ENCODE measurements around the gene UBL4A. TPM values are rescaled to one million over a fixed set of nuclear protein-coding genes. Genes with fewer than 3 reads are reported as not detected.

UBL4A gene
- total RNA-seq, 4 donors from 2014 or later: 20.6 to 45.9 (median 34.6) TPM

DNA sequence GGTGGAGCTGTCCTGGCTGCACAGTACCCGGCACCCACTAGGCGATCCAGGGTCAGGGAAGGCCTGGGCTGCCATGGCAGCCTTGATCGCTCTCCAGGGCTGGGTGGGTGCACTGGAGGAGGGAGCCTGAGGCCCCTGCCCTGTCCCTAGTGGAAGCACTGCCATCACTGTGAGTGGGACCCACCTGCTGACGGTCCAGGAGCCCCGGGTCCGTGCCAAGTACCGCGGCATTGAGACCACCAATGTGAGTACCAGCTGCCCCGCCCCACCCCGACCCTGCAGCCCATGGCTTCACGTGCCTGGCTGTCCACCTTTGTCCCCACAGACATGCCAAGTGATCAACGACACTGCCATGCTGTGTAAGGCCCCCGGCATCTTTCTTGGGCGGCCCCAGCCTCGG lies 19.5 kb downstream of the UBL4A start:
- Histone ChIP-seq H3K9me3 (no peaks in the 10 kb centered on the region), H3K27me3 (no peaks in the 10 kb centered on the region), H3K4me3 (no peak overlapping the region), H3K36me3 (peaks cover 0 to 19% (median 0%) of the 10 kb centered on the region in 3 donors), H3K27ac (no peak overlapping the region), H3K4me1 (no peaks in the 10 kb centered on the region)
- TF ChIP-seq POLR2A (IDR thresholded peaks at IDR 0.05): no peak
- TF ChIP-seq, protein P1, sequence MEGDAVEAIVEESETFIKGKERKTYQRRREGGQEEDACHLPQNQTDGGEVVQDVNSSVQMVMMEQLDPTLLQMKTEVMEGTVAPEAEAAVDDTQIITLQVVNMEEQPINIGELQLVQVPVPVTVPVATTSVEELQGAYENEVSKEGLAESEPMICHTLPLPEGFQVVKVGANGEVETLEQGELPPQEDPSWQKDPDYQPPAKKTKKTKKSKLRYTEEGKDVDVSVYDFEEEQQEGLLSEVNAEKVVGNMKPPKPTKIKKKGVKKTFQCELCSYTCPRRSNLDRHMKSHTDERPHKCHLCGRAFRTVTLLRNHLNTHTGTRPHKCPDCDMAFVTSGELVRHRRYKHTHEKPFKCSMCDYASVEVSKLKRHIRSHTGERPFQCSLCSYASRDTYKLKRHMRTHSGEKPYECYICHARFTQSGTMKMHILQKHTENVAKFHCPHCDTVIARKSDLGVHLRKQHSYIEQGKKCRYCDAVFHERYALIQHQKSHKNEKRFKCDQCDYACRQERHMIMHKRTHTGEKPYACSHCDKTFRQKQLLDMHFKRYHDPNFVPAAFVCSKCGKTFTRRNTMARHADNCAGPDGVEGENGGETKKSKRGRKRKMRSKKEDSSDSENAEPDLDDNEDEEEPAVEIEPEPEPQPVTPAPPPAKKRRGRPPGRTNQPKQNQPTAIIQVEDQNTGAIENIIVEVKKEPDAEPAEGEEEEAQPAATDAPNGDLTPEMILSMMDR (IDR thresholded peaks at IDR 0.05): no peak
- no peak for DNase-seq

DNA sequence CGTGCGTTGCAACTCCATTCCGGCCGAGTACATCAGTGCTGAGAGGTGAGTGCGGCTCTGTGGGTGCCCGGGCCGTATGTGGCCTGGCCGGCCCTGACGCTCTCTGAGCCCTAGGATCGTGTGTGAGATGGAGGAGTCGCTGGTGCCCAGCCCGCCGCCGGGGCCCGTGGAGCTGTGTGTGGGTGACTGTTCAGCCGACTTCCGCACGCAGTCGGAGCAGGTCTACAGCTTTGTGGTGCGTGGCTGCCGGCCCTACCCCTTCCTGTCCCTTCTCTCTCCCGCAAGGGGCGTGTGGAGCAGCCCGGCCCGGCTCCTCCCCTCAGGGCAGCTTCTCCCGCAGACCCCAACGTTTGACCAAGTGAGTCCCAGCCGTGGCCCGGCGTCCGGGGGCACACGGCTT lies 20.4 kb downstream of the UBL4A start:
- DNase-seq: no peak
- peaks cover 0 to 19% (median 0%) of the 10 kb centered on the region in 3 donors for H3K36me3 ChIP-seq
- no peaks in the 10 kb centered on the region for H3K27me3 ChIP-seq
- no peak overlapping the region for H3K27ac ChIP-seq
- no peaks in the 10 kb centered on the region for H3K9me3 ChIP-seq
- H3K4me1 ChIP-seq: no peaks in the 10 kb centered on the region
- H3K4me3 ChIP-seq: no peak overlapping the region
- TF ChIP-seq, protein P1 (IDR thresholded peaks at IDR 0.05): no peak
- TF ChIP-seq POLR2A (IDR thresholded peaks at IDR 0.05): no peak

DNA sequence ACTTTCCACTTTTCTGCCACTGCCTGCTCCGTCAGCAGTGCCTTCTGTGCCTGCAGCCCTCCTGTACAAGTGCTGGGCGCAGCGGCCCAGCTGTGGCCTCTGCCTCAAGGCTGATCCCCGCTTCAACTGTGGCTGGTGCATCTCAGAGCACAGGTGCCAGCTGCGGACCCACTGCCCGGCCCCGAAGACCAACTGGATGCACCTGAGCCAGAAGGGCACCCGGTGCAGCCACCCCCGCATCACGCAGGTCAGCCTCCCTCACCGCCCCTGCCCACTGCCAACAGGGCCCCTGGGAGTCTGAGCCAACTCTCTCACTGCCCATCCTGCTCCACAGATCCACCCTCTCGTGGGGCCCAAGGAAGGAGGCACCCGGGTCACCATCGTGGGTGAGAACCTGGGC lies 20.8 kb downstream of the UBL4A start:
- no peaks in the 10 kb centered on the region for H3K27me3 ChIP-seq
- H3K27ac ChIP-seq: no peak overlapping the region
- H3K4me1 ChIP-seq: no peaks in the 10 kb centered on the region
- H3K4me3 ChIP-seq: no peak overlapping the region
- DNase-seq: no peak
- no peak for TF ChIP-seq POLR2A (IDR thresholded peaks at IDR 0.05)
- TF ChIP-seq, protein P1 (IDR thresholded peaks at IDR 0.05): no peak
- no peaks in the 10 kb centered on the region for H3K9me3 ChIP-seq
- peaks cover 0 to 19% (median 0%) of the 10 kb centered on the region in 3 donors for H3K36me3 ChIP-seq

DNA sequence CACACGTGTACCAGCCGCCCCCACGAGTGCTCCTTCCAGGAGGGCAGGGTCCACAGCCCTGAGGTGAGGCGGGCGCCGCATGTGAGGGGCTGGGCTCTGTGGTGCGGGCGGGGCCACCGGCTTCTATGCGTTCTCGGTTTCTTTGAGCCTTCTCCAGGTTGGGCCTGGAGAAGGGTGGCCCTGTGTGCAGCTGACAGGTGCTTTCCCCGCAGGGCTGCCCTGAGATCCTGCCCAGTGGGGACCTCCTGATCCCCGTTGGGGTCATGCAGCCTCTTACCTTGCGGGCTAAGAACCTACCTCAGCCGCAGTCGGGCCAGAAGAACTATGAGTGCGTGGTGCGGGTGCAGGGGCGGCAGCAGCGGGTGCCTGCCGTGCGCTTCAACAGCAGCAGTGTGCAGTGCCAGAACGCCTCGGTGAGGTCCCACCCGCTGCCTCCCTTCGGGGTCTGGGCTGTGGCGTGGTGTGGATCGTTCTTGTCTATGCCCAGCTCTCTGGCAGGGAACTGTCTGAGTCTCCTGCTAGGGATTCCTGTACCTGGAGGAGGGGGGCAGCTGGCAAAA lies 21.5 kb downstream of the UBL4A start:
- Histone ChIP-seq H3K27me3 (no peaks in the 10 kb centered on the region), H3K4me3 (no peak overlapping the region), H3K4me1 (no peaks in the 10 kb centered on the region), H3K27ac (no peak overlapping the region), H3K9me3 (no peaks in the 10 kb centered on the region), H3K36me3 (peaks cover 0 to 19% (median 0%) of the 10 kb centered on the region in 3 donors)
- TF ChIP-seq POLR2A (IDR thresholded peaks at IDR 0.05): no peak
- TF ChIP-seq, protein P1 (IDR thresholded peaks at IDR 0.05): no peak
- DNase-seq: no peak

DNA sequence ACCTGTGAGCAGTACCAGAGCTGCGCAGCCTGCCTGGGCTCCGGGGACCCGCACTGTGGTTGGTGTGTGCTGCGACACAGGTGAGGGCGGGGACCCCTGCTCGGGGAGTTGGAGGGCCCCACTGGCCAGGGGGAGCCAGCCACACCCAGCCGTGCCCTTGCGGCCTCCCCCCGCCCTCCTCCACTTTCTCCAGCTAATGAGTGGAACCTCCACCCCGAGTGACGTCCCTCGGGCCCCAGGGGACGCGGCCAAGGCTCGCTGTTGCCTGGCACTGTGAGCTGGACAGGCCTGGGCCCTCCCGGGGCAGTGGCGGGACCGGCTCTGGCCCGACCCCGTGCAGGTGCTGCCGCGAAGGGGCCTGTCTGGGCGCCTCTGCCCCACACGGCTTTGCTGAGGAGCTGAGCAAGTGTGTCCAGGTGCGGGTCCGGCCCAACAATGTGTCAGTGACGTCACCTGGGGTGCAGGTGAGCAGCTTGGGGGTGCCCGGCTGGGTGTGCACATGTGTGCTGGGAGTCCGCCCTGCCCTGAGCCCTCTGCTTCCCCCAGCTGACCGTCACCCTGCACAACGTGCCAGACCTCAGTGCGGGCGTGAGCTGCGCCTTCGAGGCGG lies 22.7 kb downstream of the UBL4A start:
- no peak for TF ChIP-seq POLR2A (IDR thresholded peaks at IDR 0.05)
- TF ChIP-seq, protein P1 (IDR thresholded peaks at IDR 0.05): no peak
- no peak overlapping the region for H3K4me3 ChIP-seq
- peaks cover 0 to 3% (median 2%) of the 10 kb centered on the region in 4 donors for H3K4me1 ChIP-seq
- DNase-seq: no peak
- H3K36me3 ChIP-seq: peaks cover 0 to 19% (median 0%) of the 10 kb centered on the region in 3 donors
- no peaks in the 10 kb centered on the region for H3K9me3 ChIP-seq
- H3K27ac ChIP-seq: no peak overlapping the region
- no peaks in the 10 kb centered on the region for H3K27me3 ChIP-seq

All from Peyer's patch (tissue), 4 donors.